ENCODE data around the gene PCF11. TPM values are rescaled to one million over a fixed set of nuclear protein-coding genes. Genes with fewer than 3 reads are reported as not detected.

PCF11 gene
- total and polyA plus RNA-seq, 2 of the 13 experiments (the other 11 are each of a cell fraction or from before 2014, with no cell fraction given): 40.3 to 47.7 TPM

DNA sequence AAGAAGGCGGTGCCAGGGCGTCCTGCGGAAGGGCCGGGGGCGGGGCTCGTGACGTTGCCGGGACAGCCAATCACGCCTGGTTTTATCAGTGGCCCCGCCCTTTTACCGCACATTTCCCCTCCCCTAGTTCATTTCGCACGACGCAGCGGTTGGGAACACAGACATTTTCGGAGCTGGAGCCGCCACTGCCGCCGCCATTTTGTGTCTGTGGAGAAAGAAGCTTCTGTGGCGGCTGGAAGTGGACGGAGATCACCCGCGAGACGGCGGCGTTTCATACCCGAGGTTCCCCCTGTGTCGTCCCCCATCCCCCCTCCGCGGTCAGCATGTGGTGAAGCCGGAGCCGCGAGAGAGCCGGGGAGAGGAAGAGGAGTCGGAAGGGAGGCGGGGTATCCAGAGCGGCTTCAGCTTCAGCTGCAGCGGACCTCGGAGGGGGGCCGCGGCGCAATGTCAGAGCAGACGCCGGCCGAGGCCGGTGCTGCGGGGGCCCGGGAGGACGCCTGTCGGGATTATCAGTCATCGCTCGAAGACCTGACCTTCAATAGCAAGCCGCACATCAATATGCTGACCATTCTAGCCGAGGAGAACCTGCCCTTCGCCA, at the start of gene PCF11 (continued):
- TF ChIP-seq, protein P1, sequence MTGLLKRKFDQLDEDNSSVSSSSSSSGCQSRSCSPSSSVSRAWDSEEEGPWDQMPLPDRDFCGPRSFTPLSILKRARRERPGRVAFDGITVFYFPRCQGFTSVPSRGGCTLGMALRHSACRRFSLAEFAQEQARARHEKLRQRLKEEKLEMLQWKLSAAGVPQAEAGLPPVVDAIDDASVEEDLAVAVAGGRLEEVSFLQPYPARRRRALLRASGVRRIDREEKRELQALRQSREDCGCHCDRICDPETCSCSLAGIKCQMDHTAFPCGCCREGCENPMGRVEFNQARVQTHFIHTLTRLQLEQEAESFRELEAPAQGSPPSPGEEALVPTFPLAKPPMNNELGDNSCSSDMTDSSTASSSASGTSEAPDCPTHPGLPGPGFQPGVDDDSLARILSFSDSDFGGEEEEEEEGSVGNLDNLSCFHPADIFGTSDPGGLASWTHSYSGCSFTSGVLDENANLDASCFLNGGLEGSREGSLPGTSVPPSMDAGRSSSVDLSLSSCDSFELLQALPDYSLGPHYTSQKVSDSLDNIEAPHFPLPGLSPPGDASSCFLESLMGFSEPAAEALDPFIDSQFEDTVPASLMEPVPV (CRISPR knock-in tag; IDR thresholded peaks at IDR 0.05): 0 out of 2 replicates have a peak, but pooled peaks have one; percentile 6
- TF ChIP-seq CCAR2 (optimal IDR thresholded peaks at IDR 0.05; ENCODE audit: low read depth, low read length): no peak
- no peak for TF ChIP-seq MAZ (IDR thresholded peaks at IDR 0.05; ENCODE audit: borderline replicate concordance, low read depth, low read length)
- no peak; the same call in 1 of the 2 replicates for TF ChIP-seq MAZ (CRISPR knock-in tag; IDR thresholded peaks at IDR 0.05; ENCODE audit: low read depth)
- TF ChIP-seq, protein P2, sequence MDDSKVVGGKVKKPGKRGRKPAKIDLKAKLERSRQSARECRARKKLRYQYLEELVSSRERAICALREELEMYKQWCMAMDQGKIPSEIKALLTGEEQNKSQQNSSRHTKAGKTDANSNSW (CRISPR knock-in tag; IDR thresholded peaks at IDR 0.05; ENCODE audit: borderline replicate concordance): no peak
- no peak for TF ChIP-seq HOXA7 (CRISPR knock-in tag; IDR thresholded peaks at IDR 0.05)
- no peak for TF ChIP-seq ZNF317 (CRISPR knock-in tag; IDR thresholded peaks at IDR 0.05)
- no peak for TF ChIP-seq EHMT2 (IDR thresholded peaks at IDR 0.05; ENCODE audit: borderline replicate concordance, low read depth, low read length)
- TF ChIP-seq YEATS2 (CRISPR knock-in tag; IDR thresholded peaks at IDR 0.05; ENCODE audit: borderline replicate concordance): peak; percentile 24; the same call in 1 of the 2 replicates
- TF ChIP-seq, protein P3, sequence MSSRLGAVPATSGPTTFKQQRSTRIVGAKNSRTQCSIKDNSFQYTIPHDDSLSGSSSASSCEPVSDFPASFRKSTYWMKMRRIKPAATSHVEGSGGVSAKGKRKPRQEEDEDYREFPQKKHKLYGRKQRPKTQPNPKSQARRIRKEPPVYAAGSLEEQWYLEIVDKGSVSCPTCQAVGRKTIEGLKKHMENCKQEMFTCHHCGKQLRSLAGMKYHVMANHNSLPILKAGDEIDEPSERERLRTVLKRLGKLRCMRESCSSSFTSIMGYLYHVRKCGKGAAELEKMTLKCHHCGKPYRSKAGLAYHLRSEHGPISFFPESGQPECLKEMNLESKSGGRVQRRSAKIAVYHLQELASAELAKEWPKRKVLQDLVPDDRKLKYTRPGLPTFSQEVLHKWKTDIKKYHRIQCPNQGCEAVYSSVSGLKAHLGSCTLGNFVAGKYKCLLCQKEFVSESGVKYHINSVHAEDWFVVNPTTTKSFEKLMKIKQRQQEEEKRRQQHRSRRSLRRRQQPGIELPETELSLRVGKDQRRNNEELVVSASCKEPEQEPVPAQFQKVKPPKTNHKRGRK (CRISPR knock-in tag; IDR thresholded peaks at IDR 0.05): no peak
- TF ChIP-seq, protein P4, sequence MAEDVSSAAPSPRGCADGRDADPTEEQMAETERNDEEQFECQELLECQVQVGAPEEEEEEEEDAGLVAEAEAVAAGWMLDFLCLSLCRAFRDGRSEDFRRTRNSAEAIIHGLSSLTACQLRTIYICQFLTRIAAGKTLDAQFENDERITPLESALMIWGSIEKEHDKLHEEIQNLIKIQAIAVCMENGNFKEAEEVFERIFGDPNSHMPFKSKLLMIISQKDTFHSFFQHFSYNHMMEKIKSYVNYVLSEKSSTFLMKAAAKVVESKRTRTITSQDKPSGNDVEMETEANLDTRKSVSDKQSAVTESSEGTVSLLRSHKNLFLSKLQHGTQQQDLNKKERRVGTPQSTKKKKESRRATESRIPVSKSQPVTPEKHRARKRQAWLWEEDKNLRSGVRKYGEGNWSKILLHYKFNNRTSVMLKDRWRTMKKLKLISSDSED (CRISPR knock-in tag; IDR thresholded peaks at IDR 0.05): no peak
- no peak for TF ChIP-seq ZBTB8A (CRISPR knock-in tag; IDR thresholded peaks at IDR 0.05; ENCODE audit: borderline replicate concordance, low read depth)
- peak; percentile 23 for TF ChIP-seq BORCS8-MEF2B (CRISPR knock-in tag; IDR thresholded peaks at IDR 0.05)
- peak; percentile 23; the same call in 1 of the 2 replicates for TF ChIP-seq ZNF788 (CRISPR knock-in tag; IDR thresholded peaks at IDR 0.05; ENCODE audit: borderline replicate concordance)
- no peak; the same call in 1 of the 2 replicates for TF ChIP-seq TBP (CRISPR knock-in tag; IDR thresholded peaks at IDR 0.05)
- peak; percentile 36; the same call in 1 of the 2 replicates for TF ChIP-seq ZNF143 (CRISPR knock-in tag; IDR thresholded peaks at IDR 0.05)
- TF ChIP-seq FOXK1 (CRISPR knock-in tag; IDR thresholded peaks at IDR 0.05; ENCODE audit: borderline replicate concordance, low read depth): peak; percentile 44; the same call in 1 of the 2 replicates
- TF ChIP-seq, protein P5, sequence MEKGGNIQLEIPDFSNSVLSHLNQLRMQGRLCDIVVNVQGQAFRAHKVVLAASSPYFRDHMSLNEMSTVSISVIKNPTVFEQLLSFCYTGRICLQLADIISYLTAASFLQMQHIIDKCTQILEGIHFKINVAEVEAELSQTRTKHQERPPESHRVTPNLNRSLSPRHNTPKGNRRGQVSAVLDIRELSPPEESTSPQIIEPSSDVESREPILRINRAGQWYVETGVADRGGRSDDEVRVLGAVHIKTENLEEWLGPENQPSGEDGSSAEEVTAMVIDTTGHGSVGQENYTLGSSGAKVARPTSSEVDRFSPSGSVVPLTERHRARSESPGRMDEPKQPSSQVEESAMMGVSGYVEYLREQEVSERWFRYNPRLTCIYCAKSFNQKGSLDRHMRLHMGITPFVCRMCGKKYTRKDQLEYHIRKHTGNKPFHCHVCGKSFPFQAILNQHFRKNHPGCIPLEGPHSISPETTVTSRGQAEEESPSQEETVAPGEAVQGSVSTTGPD (CRISPR knock-in tag; IDR thresholded peaks at IDR 0.05): no peak
- no peak for TF ChIP-seq ZNF337 (CRISPR knock-in tag; IDR thresholded peaks at IDR 0.05; ENCODE audit: borderline replicate concordance, low read depth)
- TF ChIP-seq, protein P6, sequence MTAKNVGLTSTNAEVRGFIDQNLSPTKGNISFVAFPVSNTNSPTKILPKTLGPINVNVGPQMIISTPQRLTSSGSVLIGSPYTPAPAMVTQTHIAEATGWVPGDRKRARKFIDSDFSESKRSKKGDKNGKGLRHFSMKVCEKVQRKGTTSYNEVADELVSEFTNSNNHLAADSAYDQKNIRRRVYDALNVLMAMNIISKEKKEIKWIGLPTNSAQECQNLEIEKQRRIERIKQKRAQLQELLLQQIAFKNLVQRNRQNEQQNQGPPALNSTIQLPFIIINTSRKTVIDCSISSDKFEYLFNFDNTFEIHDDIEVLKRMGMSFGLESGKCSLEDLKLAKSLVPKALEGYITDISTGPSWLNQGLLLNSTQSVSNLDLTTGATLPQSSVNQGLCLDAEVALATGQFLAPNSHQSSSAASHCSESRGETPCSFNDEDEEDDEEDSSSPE (CRISPR knock-in tag; IDR thresholded peaks at IDR 0.05): no peak
- no peak; the same call in 1 of the 2 replicates for TF ChIP-seq SNAI1 (CRISPR knock-in tag; IDR thresholded peaks at IDR 0.05; ENCODE audit: borderline replicate concordance)
- peak; percentile 66; the same call in 1 of the 2 replicates for TF ChIP-seq IRF2 (CRISPR knock-in tag; IDR thresholded peaks at IDR 0.05)
